Mesothelial cell of epicardium (in vitro differentiated cells): ENCODE data around the gene SBSN. TPM values are rescaled to one million over a fixed set of nuclear protein-coding genes. Genes with fewer than 3 reads are reported as not detected.

Experiments used
- DNase-seq, 2 experiments: peaks; one replicate each; pipeline ENCODE4 v3.0.0; 2021; ENCODE audit warnings: low spot score in 2 of 2; ENCODE audit not compliant: unreplicated experiment in 2 of 2
- H3K27ac Mint-ChIP-seq: 2 replicates; pipeline ENCODE4 v1.8.0; 2021; ENCODE audit warnings: mixed read lengths
- H3K27me3 Mint-ChIP-seq: 2 replicates; pipeline ENCODE4 v1.8.0; 2021; ENCODE audit warnings: low read depth, mixed read lengths
- H3K36me3 Mint-ChIP-seq: 2 replicates; pipeline ENCODE4 v1.8.0; 2021; ENCODE audit warnings: mixed read lengths
- H3K4me1 Mint-ChIP-seq: 2 replicates; pipeline ENCODE4 v1.8.0; 2021; ENCODE audit warnings: mixed read lengths
- H3K4me3 Mint-ChIP-seq: 2 replicates; pipeline ENCODE4 v1.8.0; 2021; ENCODE audit warnings: mild to moderate bottlenecking, moderate library complexity, mixed read lengths
- H3K9me3 Mint-ChIP-seq: 2 replicates; pipeline ENCODE4 v1.8.0; 2021; ENCODE audit warnings: mixed read lengths
- total RNA-seq: library from RNA; stranded (reverse); gene quantifications from 3 replicates; pipeline ENCODE4 v1.2.1, GENCODE V29; 2021
- TF ChIP-seq, protein P1 (sequence below): fragments of 200-600 bp; sonication (generic); IDR thresholded peaks from one replicate; pipeline ENCODE4 v1.5.0; 2021; ENCODE audit warnings: antibody characterized with exemption; ENCODE audit not compliant: unreplicated experiment

The SBSN gene
- total RNA-seq, 1 donor from 2014 or later: 0.49 TPM

DNA sequence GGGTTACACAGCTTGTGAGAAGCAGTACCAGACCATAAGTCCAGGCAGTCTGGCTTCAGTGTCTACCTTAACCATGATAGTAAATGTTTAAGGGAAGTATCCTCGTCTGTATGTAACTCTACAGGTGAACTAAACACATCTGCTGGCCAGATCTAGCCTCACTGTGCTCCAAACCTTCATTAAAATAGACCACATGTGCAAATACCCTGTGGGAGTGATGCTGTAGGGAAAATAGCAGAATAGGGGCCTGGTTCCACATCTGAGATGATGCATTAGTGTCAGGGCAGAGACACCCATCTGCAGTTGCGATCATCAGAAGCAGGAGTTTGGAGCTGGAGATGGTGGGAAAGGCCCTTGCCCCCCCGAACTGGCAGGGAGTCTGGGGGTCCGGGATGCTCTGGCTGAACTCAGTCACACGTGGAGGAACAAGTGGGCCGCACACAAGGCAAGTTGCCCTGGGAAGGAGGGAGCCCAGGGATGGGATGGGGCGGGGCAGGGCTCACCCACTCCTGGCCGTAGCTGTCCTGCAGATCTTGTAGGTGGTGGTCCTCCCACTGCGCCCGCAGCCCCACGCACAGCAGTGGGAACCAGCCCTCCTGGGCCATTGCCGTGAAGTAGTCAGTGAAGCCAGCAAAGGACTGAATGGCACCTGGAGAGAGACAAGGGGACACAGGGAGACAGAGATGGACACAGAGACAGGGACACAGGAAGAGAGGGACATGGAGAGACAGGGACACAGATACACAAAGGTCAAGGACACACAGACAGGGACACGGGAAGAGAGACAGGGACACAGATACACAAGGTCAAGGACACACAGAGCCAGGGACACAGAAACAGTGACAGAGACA is 24.6 kb upstream of the SBSN start:
- TF ChIP-seq, protein P1, sequence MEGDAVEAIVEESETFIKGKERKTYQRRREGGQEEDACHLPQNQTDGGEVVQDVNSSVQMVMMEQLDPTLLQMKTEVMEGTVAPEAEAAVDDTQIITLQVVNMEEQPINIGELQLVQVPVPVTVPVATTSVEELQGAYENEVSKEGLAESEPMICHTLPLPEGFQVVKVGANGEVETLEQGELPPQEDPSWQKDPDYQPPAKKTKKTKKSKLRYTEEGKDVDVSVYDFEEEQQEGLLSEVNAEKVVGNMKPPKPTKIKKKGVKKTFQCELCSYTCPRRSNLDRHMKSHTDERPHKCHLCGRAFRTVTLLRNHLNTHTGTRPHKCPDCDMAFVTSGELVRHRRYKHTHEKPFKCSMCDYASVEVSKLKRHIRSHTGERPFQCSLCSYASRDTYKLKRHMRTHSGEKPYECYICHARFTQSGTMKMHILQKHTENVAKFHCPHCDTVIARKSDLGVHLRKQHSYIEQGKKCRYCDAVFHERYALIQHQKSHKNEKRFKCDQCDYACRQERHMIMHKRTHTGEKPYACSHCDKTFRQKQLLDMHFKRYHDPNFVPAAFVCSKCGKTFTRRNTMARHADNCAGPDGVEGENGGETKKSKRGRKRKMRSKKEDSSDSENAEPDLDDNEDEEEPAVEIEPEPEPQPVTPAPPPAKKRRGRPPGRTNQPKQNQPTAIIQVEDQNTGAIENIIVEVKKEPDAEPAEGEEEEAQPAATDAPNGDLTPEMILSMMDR: no peak
- Mint-ChIP-seq H3K27ac (no peak overlapping the region), H3K4me3 (no peak overlapping the region), H3K36me3 (no peaks in the 10 kb centered on the region), H3K4me1 (peaks cover 3% of the 10 kb centered on the region), H3K27me3 (peaks cover 35% of the 10 kb centered on the region), H3K9me3 (no peaks in the 10 kb centered on the region)
- DNase-seq: no peak

- H3K36me3 Mint-ChIP-seq: no peaks in the 10 kb centered on the region
- H3K4me1 Mint-ChIP-seq: peaks cover 13% of the 10 kb centered on the region
- TF ChIP-seq, protein P1: no peak
- no peaks in the 10 kb centered on the region for H3K9me3 Mint-ChIP-seq
- no peak overlapping the region for H3K27ac Mint-ChIP-seq
- DNase-seq: no peak
- H3K27me3 Mint-ChIP-seq: peaks cover 22% of the 10 kb centered on the region
- H3K4me3 Mint-ChIP-seq: no peak overlapping the region
These were observed 23.1 kb upstream of the SBSN start for GRCh38 chr19:35551091-35551810.

- peaks cover 15% of the 10 kb centered on the region for H3K4me1 Mint-ChIP-seq
- H3K27me3 Mint-ChIP-seq: peaks cover 12% of the 10 kb centered on the region
- H3K9me3 Mint-ChIP-seq: no peaks in the 10 kb centered on the region
- no peak overlapping the region for H3K4me3 Mint-ChIP-seq
- no peak overlapping the region for H3K27ac Mint-ChIP-seq
- no peak for DNase-seq
- no peaks in the 10 kb centered on the region for H3K36me3 Mint-ChIP-seq
- TF ChIP-seq, protein P1: no peak
These were observed 21.9 kb upstream of the SBSN start for GRCh38 chr19:35549879-35550523.

DNA sequence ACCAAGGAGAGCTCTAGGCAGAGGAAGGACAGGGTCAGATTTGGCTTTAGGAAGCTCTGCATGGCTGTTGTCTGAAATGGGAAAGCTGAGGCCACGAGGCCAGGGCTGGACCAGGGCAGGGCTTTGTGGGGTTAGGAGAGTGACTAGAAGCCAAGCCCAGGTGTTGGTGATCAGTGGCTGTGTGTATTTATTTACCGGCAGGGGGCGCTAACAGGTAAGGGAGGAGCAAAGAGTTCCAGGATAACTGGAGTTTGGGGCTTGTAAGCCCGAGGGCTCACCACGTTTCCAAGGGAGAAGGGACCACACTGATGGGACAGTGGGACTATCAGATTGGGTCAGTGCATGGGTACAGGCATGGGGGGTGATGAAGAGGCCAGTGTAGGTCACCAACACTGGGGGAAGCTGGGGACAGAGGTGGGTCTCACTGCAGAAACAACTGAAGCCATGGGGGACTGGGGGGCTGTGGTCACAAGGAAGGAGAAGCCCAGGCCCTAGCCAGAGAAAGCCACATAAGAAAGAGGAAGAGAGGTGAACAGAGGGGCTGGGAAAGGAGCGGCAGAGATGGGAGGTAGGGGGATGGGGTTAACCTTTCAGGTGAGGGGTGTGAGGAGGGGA is 21.2 kb upstream of the SBSN start:
- H3K27me3 Mint-ChIP-seq: peaks cover 4% of the 10 kb centered on the region
- no peak overlapping the region for H3K4me3 Mint-ChIP-seq
- no peaks in the 10 kb centered on the region for H3K9me3 Mint-ChIP-seq
- peaks cover 22% of the 10 kb centered on the region for H3K4me1 Mint-ChIP-seq
- H3K36me3 Mint-ChIP-seq: no peaks in the 10 kb centered on the region
- TF ChIP-seq, protein P1: peak; percentile 82
- peak in 1 of 2 experiments; percentile 70 for DNase-seq
- H3K27ac Mint-ChIP-seq: peak overlapping the region; percentile 24

- H3K9me3 Mint-ChIP-seq: no peaks in the 10 kb centered on the region
- TF ChIP-seq, protein P1: no peak
- H3K4me3 Mint-ChIP-seq: peak overlapping the region; percentile 93
- no peak for DNase-seq
- peaks cover 4% of the 10 kb centered on the region for H3K36me3 Mint-ChIP-seq
- peaks cover 24% of the 10 kb centered on the region for H3K4me1 Mint-ChIP-seq
- H3K27me3 Mint-ChIP-seq: no peaks in the 10 kb centered on the region
- H3K27ac Mint-ChIP-seq: peak overlapping the region; percentile 96
These were observed 18.4 kb upstream of the SBSN start for GRCh38 chr19:35546532-35546931.
